K562 (cell line): ENCODE data around the gene MEIS2. TPM values are rescaled to one million over a fixed set of nuclear protein-coding genes. Genes with fewer than 3 reads are reported as not detected.

Experiments used
- ATAC-seq: fragments of 200-7000 bp; cut with Tn5 transposase; 3 replicates; pipeline ENCODE4 v1.9.1; 2020; ENCODE audit warnings: moderate library complexity
- BruUV-seq: library from RNA; stranded (reverse); fragments of 400-500 nt; replicated peaks from 2 replicates; lab custom pipeline; 2021; lab: Mats Ljungman, UMichigan
- CTCF ChIA-PET: fragments of 300-600 bp; formaldehyde crosslinking; extraction: SDS; loops from one replicate; lab custom pipeline; 2021; ENCODE audit warnings: low intra/inter-chr PET ratio; lab: Yijun Ruan, JAX
- POLR2A ChIA-PET: fragments of 300-600, 350-650 bp; sonication (Branson Sonifier 250); formaldehyde crosslinking; extraction: SDS; loops from one replicate; lab custom pipeline; 2021; ENCODE audit warnings: antibody characterized with exemption, inconsistent platforms; lab: Yijun Ruan, JAX
- DNase-seq, 4 experiments: peaks; one replicate each; pipeline versions ENCODE4 v3.0.0 to v3.0.0-alpha.2; 2011 to 2018; ENCODE audit warnings: low spot score in 3 of 4, mixed read lengths in 3 of 4; ENCODE audit errors: extremely low read depth in 1 of 4
- FAIRE-seq: peaks from 2 replicates; lab custom pipeline; 2011; peaks lifted over from hg19 to GRCh38; lab: Jason Lieb, UNC
- H2AFZ ChIP-seq: 2 replicates; pipeline ENCODE4 v1.6.0; 2011; ENCODE audit warnings: low read depth, low read length, control low read depth, inconsistent platforms
- H3K27ac ChIP-seq: fragments of 200-600 bp; 3 replicates; pipeline ENCODE4 v1.8.0; 2011; ENCODE audit warnings: low read depth, mild to moderate bottlenecking, control low read depth, inconsistent platforms, low read length, moderate library complexity, mixed read lengths; ENCODE audit errors: extremely low read depth
- H3K27me3 ChIP-seq, 2 experiments: fragments of 300-600 bp in 1 of 2; 2 replicates in 1 of 2; 3 replicates in 1 of 2; pipeline versions ENCODE4 v1.6.0 to v1.8.0; 2011; ENCODE audit warnings: inconsistent platforms in 2 of 2, low read length in 2 of 2, mild to moderate bottlenecking in 1 of 2, mixed read lengths in 1 of 2, moderate library complexity in 1 of 2; ENCODE audit not compliant: control insufficient read depth in 2 of 2, insufficient read depth in 2 of 2
- H3K36me3 ChIP-seq: fragments of 300-600 bp; 3 replicates; pipeline ENCODE4 v1.8.0; 2011; ENCODE audit warnings: mild to moderate bottlenecking, low read length, inconsistent platforms; ENCODE audit not compliant: control insufficient read depth, insufficient read depth
- H3K4me1 ChIP-seq, 2 experiments: fragments of 200-600 bp in 1 of 2; replicated peaks in 1 of 2; 2 replicates in 1 of 2; 3 replicates in 1 of 2; pipeline versions ENCODE4 v1.5.1 to v1.8.0; 2011; ENCODE audit warnings: inconsistent platforms in 2 of 2, low read length in 2 of 2, mild to moderate bottlenecking in 1 of 2, mixed read lengths in 1 of 2, moderate library complexity in 1 of 2; ENCODE audit not compliant: control insufficient read depth in 2 of 2, insufficient read depth in 2 of 2
- H3K4me2 ChIP-seq: 2 replicates; pipeline ENCODE4 v1.6.1; 2011; ENCODE audit warnings: low read length, control low read depth, inconsistent platforms, mixed read lengths; ENCODE audit not compliant: insufficient read depth
- H3K4me3 ChIP-seq: fragments of 200-600 bp; sonication (generic), shearing (Covaris generic); 2 replicates; pipeline ENCODE4 v1.5.1; 2016; ENCODE audit warnings: control low read depth, inconsistent platforms
- H3K79me2 ChIP-seq: fragments of 200-600 bp; 3 replicates; pipeline ENCODE4 v1.8.0; 2011; ENCODE audit warnings: low read length, inconsistent platforms; ENCODE audit not compliant: control insufficient read depth, insufficient read depth
- H3K9ac ChIP-seq, 2 experiments: 2 replicates each; pipeline versions ENCODE4 v1.6.0 to v1.6.1; 2011; ENCODE audit warnings: low read depth in 2 of 2, low read length in 2 of 2, control low read depth in 1 of 2, inconsistent platforms in 1 of 2, mild to moderate bottlenecking in 1 of 2, mixed read lengths in 1 of 2; ENCODE audit not compliant: insufficient read depth in 1 of 2
- H3K9me1 ChIP-seq: one replicate; pipeline ENCODE4 v1.6.0; 2011; ENCODE audit warnings: inconsistent platforms, mild to moderate bottlenecking, low read length, moderate library complexity; ENCODE audit not compliant: control insufficient read depth, insufficient read depth
- H3K9me3 ChIP-seq: replicated peaks from 2 replicates; pipeline ENCODE4 v1.5.1; 2011; ENCODE audit warnings: low read depth, low read length, inconsistent platforms; ENCODE audit not compliant: control insufficient read depth, insufficient read depth
- H4K20me1 ChIP-seq: replicated peaks from 2 replicates; pipeline ENCODE4 v1.6.1; 2011; ENCODE audit warnings: low read length, inconsistent platforms, mixed read lengths; ENCODE audit not compliant: control insufficient read depth, insufficient read depth
- FOXA1 ChIP-seq: fragments of 450-650 bp; IDR thresholded peaks from 2 replicates; pipeline ENCODE4 v1.6.1; 2016; ENCODE audit warnings: mild to moderate bottlenecking, borderline replicate concordance
- FUS ChIP-seq: fragments of 200-400 bp; formaldehyde crosslinking; optimal IDR thresholded peaks from 2 replicates; pipeline ENCODE3; 2017; ENCODE audit warnings: low read depth, low read length
- HDAC3 ChIP-seq: fragments of 450-650 bp; IDR thresholded peaks from 2 replicates; pipeline ENCODE4 v1.6.1; 2018; ENCODE audit warnings: borderline replicate concordance, mild to moderate bottlenecking, moderate library complexity; ENCODE audit not compliant: partially characterized antibody
- NFATC3 ChIP-seq: fragments of 450-650 bp; IDR thresholded peaks from 2 replicates; pipeline ENCODE4 v1.6.1; 2017; ENCODE audit warnings: mild to moderate bottlenecking
- RAD21 ChIP-seq, 2 experiments: fragments of 250-450 bp in 1 of 2; fragments of 450-650 bp in 1 of 2; sonication (Bioruptor Pico) in 1 of 2; formaldehyde crosslinking in 1 of 2; IDR thresholded peaks in 1 of 2; conservative IDR thresholded peaks in 1 of 2; 2 replicates each; pipeline versions ENCODE4 v1.4.0 to v1.8.0; 2020 to 2022; ENCODE audit warnings: mild to moderate bottlenecking in 2 of 2, moderate library complexity in 1 of 2
- RBFOX2 ChIP-seq: fragments of 200-400 bp; formaldehyde crosslinking; IDR thresholded peaks from 2 replicates; pipeline ENCODE4 v1.6.1; 2017; ENCODE audit warnings: low read depth, mild to moderate bottlenecking, low read length, moderate library complexity
- SMARCB1 ChIP-seq: IDR thresholded peaks from 2 replicates; pipeline ENCODE4 v1.6.1; 2011; ENCODE audit warnings: improper control_type of control experiment, low read depth; ENCODE audit not compliant: insufficient read length
- SUPT5H ChIP-seq: fragments of 450-650 bp; IDR thresholded peaks from 2 replicates; pipeline ENCODE4 v1.6.1; 2016
- WGBS: fragments of 100-300 bp; shearing (Covaris generic); methylation state at CpG from one replicate; pipeline ENCODE4 v1.1.6; 2016; ENCODE audit warnings: low coverage, mixed read lengths; ENCODE audit not compliant: insufficient coverage; ENCODE audit errors: missing lambda C conversion rate; 5-methylcytosine and 5-hydroxymethylcytosine counted together
- in situ Hi-C: fragments of 300-500 bp; cut with MboI; formaldehyde crosslinking; loops from 4 replicates; pipeline ENCODE4 v1.15.0; 2018; ENCODE audit warnings: inconsistent platforms, mixed read lengths
- intact Hi-C: fragments of 100-400 bp; cut with micrococcal nuclease; formaldehyde crosslinking; loops from 2 replicates; pipeline ENCODE4 v1.14.2; 2022
- polyA plus RNA-seq, 8 experiments: library from polyadenylated mRNA; depleted of rRNA in 4 of 8; stranded (reverse) in 5 of 8; unstranded in 3 of 8; fragments of >200 nt; fragmentation: Nextera tagmentation in 2 of 8; fragmentation: Illumina TruSeq in 1 of 8; extraction: Ambion mirVana in 2 of 8; extraction: Trizol in 1 of 8; gene quantifications; 2 replicates each; pipeline versions ENCODE4 v1.2.1 to v1.2.3, GENCODE V29; 2011 to 2014; ENCODE audit warnings: inconsistent platforms in 1 of 8, missing spikeins in 1 of 8
- total RNA-seq, 7 experiments: library from RNA; depleted of rRNA in 6 of 7; stranded (reverse); fragments of >200 nt in 6 of 7; fragmentation: Illumina TruSeq in 2 of 7; extraction: Trizol in 2 of 7; gene quantifications; 2 replicates each; pipeline versions ENCODE4 v1.2.1 to v1.2.3, GENCODE V29; 2011 to 2021; ENCODE audit warnings: low replicate concordance in 1 of 7
- TF ChIP-seq, protein P1 (sequence below): fragments of 250-450 bp; sonication (Bioruptor Pico); IDR thresholded peaks from 2 replicates; pipeline ENCODE4 v1.5.0; 2021
- TF ChIP-seq, protein P2 (sequence below), 2 experiments: fragments of 250-450 bp in 1 of 2; fragments of 450-650 bp in 1 of 2; sonication (Bioruptor Pico) in 1 of 2; IDR thresholded peaks; 2 replicates each; pipeline versions ENCODE4 v1.6.1 to v1.8.0; 2016 to 2021; ENCODE audit warnings: mild to moderate bottlenecking in 2 of 2, moderate library complexity in 2 of 2, missing compliant biosample characterization in 1 of 2, missing genetic modification characterization in 1 of 2

Gene MEIS2
- total and polyA plus RNA-seq, 9 of the 15 experiments (the other 6 are each of a cell fraction or from before 2014, with no cell fraction given) = 7.5 to 64.2 (median 22.3) TPM

- Histone ChIP-seq H2AFZ (no peak overlapping the region), H3K27me3 (peaks cover 3 to 13% of the 10 kb centered on the region in 2 experiments; a peak in 3 of 5 replicates), H3K9ac (no peak overlapping the region), H3K4me1 (peaks cover under 1 to 8% of the 10 kb centered on the region in 2 experiments; a peak in 3 of 5 replicates), H3K27ac (no peak overlapping the region), H3K4me3 (no peak overlapping the region), H3K79me2 (no peaks in the 10 kb centered on the region), H3K4me2 (no peak overlapping the region), H3K9me1 (no peaks in the 10 kb centered on the region), H3K9me3 (no peaks in the 10 kb centered on the region), H3K36me3 (no peaks in the 10 kb centered on the region), H4K20me1 (no peaks in the 10 kb centered on the region)
- 32% methylated on average over 12 of the region's 12 CpGs for WGBS
- ChIA-PET POLR2A (no interaction called here), CTCF (no interaction called here)
- DNase-seq (no peak), FAIRE-seq (no peak), ATAC-seq (no peak)
- in situ Hi-C loops (loop anchor here (25.0 kb wide), 1 partner anchor 1009 kb away; no protein-coding TSS in a partner anchor), intact Hi-C loops (no loop called here)
- TF ChIP-seq SMARCB1 = no peak
- TF ChIP-seq FUS = no peak
- no peak for TF ChIP-seq RAD21 (CRISPR knock-in tag; conservative IDR thresholded peaks at IDR 0.05 in 1 of 2, IDR thresholded peaks at IDR 0.05 in 1 of 2)
- TF ChIP-seq, protein P1, sequence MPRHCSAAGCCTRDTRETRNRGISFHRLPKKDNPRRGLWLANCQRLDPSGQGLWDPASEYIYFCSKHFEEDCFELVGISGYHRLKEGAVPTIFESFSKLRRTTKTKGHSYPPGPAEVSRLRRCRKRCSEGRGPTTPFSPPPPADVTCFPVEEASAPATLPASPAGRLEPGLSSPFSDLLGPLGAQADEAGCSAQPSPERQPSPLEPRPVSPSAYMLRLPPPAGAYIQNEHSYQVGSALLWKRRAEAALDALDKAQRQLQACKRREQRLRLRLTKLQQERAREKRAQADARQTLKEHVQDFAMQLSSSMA (CRISPR knock-in tag) = no peak
- no peak for TF ChIP-seq NFATC3
- no peak for TF ChIP-seq RBFOX2
- TF ChIP-seq, protein P2, sequence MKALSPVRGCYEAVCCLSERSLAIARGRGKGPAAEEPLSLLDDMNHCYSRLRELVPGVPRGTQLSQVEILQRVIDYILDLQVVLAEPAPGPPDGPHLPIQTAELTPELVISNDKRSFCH (CRISPR knock-in tag; IDR thresholded peaks at IDR 0.05) = no peak
- TF ChIP-seq, protein P2 (tag; IDR thresholded peaks at IDR 0.05) = no peak
- no peak for TF ChIP-seq HDAC3
- no peak for TF ChIP-seq SUPT5H
- TF ChIP-seq FOXA1 = no peak
- BruUV-seq = no TSS peak
Measured at GRCh38 chr15:36878684-36879262, 221.6 kb downstream of the MEIS2 start.
